PC-9 (cell line): ENCODE results near the gene ATRN.
A peak's percentile ranks its signal among the peaks of the same experiment; 100 is the strongest.

Experiments
- CTCF ChIP-seq: fragments of 200-600 bp; sonication (generic); conservative IDR thresholded peaks from 2 replicates; pipeline ENCODE4 v1.6.1; 2017; ENCODE audit warnings: mixed run types, antibody characterized with exemption, mild to moderate bottlenecking, moderate library complexity
- EZH2 ChIP-seq: fragments of 200-600 bp; sonication (generic); IDR thresholded peaks from 2 replicates; pipeline ENCODE4 v1.8.0; 2017; ENCODE audit warnings: antibody characterized with exemption, low read depth

- TF ChIP-seq CTCF (peak; percentile 33; the same call in 1 of the 2 replicates), EZH2 (no peak)
These were observed 199.7 kb downstream of the ATRN start for GRCh38 chr20:3670511-3670910.
